ENCODE results near the gene ITGA5. TPM values are rescaled to one million over a fixed set of nuclear protein-coding genes. Genes with fewer than 3 reads are reported as not detected.

Gene ITGA5
- total and polyA plus RNA-seq, 2 experiments from 2014 or later, result 7.3 to 23.7 TPM

GRCh38 chr12:54357506-54358190 lies 61.4 kb downstream of the ITGA5 start:
- peak overlapping the region; percentile 75 for H3K4me3 ChIP-seq
- TF ChIP-seq POLR2AphosphoS5 (IDR thresholded peaks at IDR 0.05; ENCODE audit: low read depth) (no peak), ZNF462 (CRISPR knock-in tag; IDR thresholded peaks at IDR 0.05) (no peak), ZNF114 (CRISPR knock-in tag; IDR thresholded peaks at IDR 0.05) (no peak)
- TF ChIP-seq, protein P1, sequence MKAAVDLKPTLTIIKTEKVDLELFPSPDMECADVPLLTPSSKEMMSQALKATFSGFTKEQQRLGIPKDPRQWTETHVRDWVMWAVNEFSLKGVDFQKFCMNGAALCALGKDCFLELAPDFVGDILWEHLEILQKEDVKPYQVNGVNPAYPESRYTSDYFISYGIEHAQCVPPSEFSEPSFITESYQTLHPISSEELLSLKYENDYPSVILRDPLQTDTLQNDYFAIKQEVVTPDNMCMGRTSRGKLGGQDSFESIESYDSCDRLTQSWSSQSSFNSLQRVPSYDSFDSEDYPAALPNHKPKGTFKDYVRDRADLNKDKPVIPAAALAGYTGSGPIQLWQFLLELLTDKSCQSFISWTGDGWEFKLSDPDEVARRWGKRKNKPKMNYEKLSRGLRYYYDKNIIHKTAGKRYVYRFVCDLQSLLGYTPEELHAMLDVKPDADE (IDR thresholded peaks at IDR 0.05), result no peak
- H3F3A ChIP-seq (replicated peaks; ENCODE audit: low read depth), result peaks cover 15% of the 10 kb centered on the region
- H3K9me2 ChIP-seq (ENCODE audit: insufficient read depth), result no peaks in the 10 kb centered on the region
- H3K9me3 Mint-ChIP-seq, result no peaks in the 10 kb centered on the region; the same call in 2 of the 3 replicates
- H3K27me3 ChIP-seq (ENCODE audit: insufficient read depth), result no peaks in the 10 kb centered on the region
- H3K27ac ChIP-seq (ENCODE audit: low read depth), result peak overlapping the region; percentile 82
- ATAC-seq (peak; percentile 2; the same call in 1 of the 3 replicates), DNase-seq (ENCODE audit: low spot score) (no peak)
- peak overlapping the region; percentile 42 for H3K4me3 Mint-ChIP-seq
- H2AFZ ChIP-seq, result no peak overlapping the region
- no peaks in the 10 kb centered on the region; the same call in 1 of the 2 replicates for H3K79me2 ChIP-seq (replicated peaks; ENCODE audit: insufficient read depth)
- peak overlapping the region; percentile 95 for H3K4me2 ChIP-seq
- H3K36me3 ChIP-seq (ENCODE audit: insufficient read depth), result no peaks in the 10 kb centered on the region
- H3K4me1 Mint-ChIP-seq, result peaks cover 20% of the 10 kb centered on the region
- H3K27ac Mint-ChIP-seq, result peak overlapping the region; percentile 79; the same call in 1 of the 2 replicates
- H3K27me3 Mint-ChIP-seq (ENCODE audit: insufficient read depth, low read depth, poor library complexity), result peaks cover 27% of the 10 kb centered on the region
- H4K20me1 ChIP-seq (replicated peaks; ENCODE audit: insufficient read depth), result no peaks in the 10 kb centered on the region
- H3K4me1 ChIP-seq (ENCODE audit: insufficient read depth), result peaks cover 63% of the 10 kb centered on the region
- H3K36me3 Mint-ChIP-seq (ENCODE audit: low read depth), result no peaks in the 10 kb centered on the region; the same call in 2 of the 3 replicates
